Duodenal mucosa (tissue), 2 donors: Measurements from ENCODE around the gene RIMBP2.

Experiments used
- H3K27ac ChIP-seq: one replicate; pipeline ENCODE4 v1.7.0; 2013; ENCODE audit warnings: low read depth, low read length
- H3K27me3 ChIP-seq, 2 donors: one replicate each; pipeline ENCODE4 v1.7.0; 2013; ENCODE audit warnings: low read length in 2 of 2, control low read depth in 1 of 2; ENCODE audit not compliant: insufficient read depth in 2 of 2, control insufficient read depth in 1 of 2
- H3K36me3 ChIP-seq, 2 donors: one replicate each; pipeline ENCODE4 v1.7.0; 2013; ENCODE audit warnings: low read length in 2 of 2, control low read depth in 1 of 2; ENCODE audit not compliant: insufficient read depth in 2 of 2, control insufficient read depth in 1 of 2
- H3K4me1 ChIP-seq, 2 donors: one replicate each; pipeline ENCODE4 v1.7.0; 2013; ENCODE audit warnings: low read length in 2 of 2, control low read depth in 1 of 2; ENCODE audit not compliant: insufficient read depth in 2 of 2, control insufficient read depth in 1 of 2
- H3K4me3 ChIP-seq, 2 donors: one replicate each; pipeline ENCODE4 v1.7.0; 2013; ENCODE audit warnings: low read length in 2 of 2, low read depth in 1 of 2
- H3K9ac ChIP-seq, 2 donors: one replicate each; pipeline ENCODE4 v1.7.0; 2013; ENCODE audit warnings: low read length in 2 of 2, low read depth in 1 of 2
- H3K9me3 ChIP-seq, 2 donors: one replicate each; pipeline ENCODE4 v1.7.0; 2013; ENCODE audit warnings: low read length in 2 of 2, control low read depth in 1 of 2; ENCODE audit not compliant: control insufficient read depth in 1 of 2

The RIMBP2 gene

GRCh38 chr12:130523208-130523607 lies 192.9 kb downstream of the RIMBP2 start:
- Histone ChIP-seq H3K9me3 (no peaks in the 10 kb centered on the region), H3K9ac (no peak overlapping the region), H3K4me1 (no peaks in the 10 kb centered on the region), H3K27me3 (no peaks in the 10 kb centered on the region), H3K4me3 (no peak overlapping the region), H3K27ac (no peak overlapping the region), H3K36me3 (no peaks in the 10 kb centered on the region)

- Histone ChIP-seq H3K36me3 (no peaks in the 10 kb centered on the region), H3K27me3 (no peaks in the 10 kb centered on the region), H3K27ac (no peak overlapping the region), H3K9me3 (no peaks in the 10 kb centered on the region), H3K4me3 (no peak overlapping the region), H3K4me1 (no peaks in the 10 kb centered on the region), H3K9ac (no peak overlapping the region)
Observed at GRCh38 chr12:130522244-130522834, 193.8 kb downstream of the RIMBP2 start.

- no peak overlapping the region for H3K9ac ChIP-seq
- no peaks in the 10 kb centered on the region for H3K27me3 ChIP-seq
- H3K27ac ChIP-seq, result no peak overlapping the region
- H3K4me3 ChIP-seq, result no peak overlapping the region
- H3K36me3 ChIP-seq, result no peaks in the 10 kb centered on the region
- no peaks in the 10 kb centered on the region for H3K4me1 ChIP-seq
- no peaks in the 10 kb centered on the region for H3K9me3 ChIP-seq
Observed at GRCh38 chr12:130521375-130522124, 194.5 kb downstream of the RIMBP2 start.

GRCh38 chr12:130520784-130521183 lies 195.3 kb downstream of the RIMBP2 start:
- Histone ChIP-seq H3K27me3 (no peaks in the 10 kb centered on the region), H3K9ac (no peak overlapping the region), H3K9me3 (no peaks in the 10 kb centered on the region), H3K36me3 (no peaks in the 10 kb centered on the region), H3K4me1 (no peaks in the 10 kb centered on the region), H3K27ac (no peak overlapping the region), H3K4me3 (no peak overlapping the region)

DNA sequence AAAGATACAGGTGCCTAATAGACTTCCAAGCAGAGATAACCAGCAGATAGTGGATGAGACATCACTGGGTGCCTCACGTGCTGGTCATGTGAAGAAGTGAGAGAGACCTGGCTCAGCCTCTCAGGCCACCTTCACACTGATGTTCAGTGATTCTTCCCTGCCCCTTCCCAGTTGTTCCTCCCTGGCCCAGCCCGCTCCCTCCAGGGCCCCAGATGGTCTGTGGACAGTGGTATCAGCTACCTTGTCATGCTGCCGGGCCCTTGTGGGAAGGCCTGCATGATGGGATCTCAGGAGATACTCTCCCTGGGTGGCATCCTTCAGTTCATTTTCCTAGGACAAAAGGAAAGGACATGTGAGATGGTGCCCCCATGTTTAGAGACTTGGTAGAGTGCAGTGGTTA lies 198.5 kb downstream of the RIMBP2 start:
- no peaks in the 10 kb centered on the region for H3K4me1 ChIP-seq
- no peaks in the 10 kb centered on the region for H3K27me3 ChIP-seq
- no peak overlapping the region for H3K4me3 ChIP-seq

GRCh38 chr12:130514149-130514551 lies 201.9 kb downstream of the RIMBP2 start:
- no peak overlapping the region for H3K9ac ChIP-seq
- no peaks in the 10 kb centered on the region for H3K27me3 ChIP-seq
- H3K36me3 ChIP-seq, result no peaks in the 10 kb centered on the region
- no peak overlapping the region for H3K27ac ChIP-seq
- H3K4me1 ChIP-seq, result no peaks in the 10 kb centered on the region
- no peak overlapping the region for H3K4me3 ChIP-seq
- no peaks in the 10 kb centered on the region for H3K9me3 ChIP-seq

More for the DNA sequence above, 198.5 kb downstream of the RIMBP2 start:
- Histone ChIP-seq H3K9me3 (no peaks in the 10 kb centered on the region), H3K27ac (no peak overlapping the region), H3K36me3 (no peaks in the 10 kb centered on the region), H3K9ac (no peak overlapping the region)

DNA sequence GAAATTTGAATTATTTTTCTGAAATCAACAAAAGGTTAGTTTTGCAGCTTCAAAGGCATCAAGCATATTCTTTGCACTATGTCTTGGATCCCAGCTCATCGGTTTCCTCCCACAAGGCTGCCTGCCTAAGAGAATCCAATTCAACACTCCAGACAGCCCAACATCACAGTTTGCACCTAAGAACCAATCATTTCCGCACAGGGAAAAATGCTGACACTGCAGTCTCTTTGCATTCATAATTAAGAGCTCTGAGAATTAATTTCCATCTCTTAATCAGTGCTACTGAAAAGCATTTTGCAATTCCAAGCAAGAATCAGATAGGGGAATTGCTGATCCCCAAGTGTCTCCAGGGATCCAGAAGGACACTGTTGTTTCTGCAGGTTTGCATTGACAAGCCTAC lies 202.5 kb downstream of the RIMBP2 start:
- Histone ChIP-seq H3K9ac (no peak overlapping the region), H3K4me3 (no peak overlapping the region), H3K9me3 (no peaks in the 10 kb centered on the region), H3K27ac (no peak overlapping the region), H3K27me3 (no peaks in the 10 kb centered on the region), H3K36me3 (no peaks in the 10 kb centered on the region), H3K4me1 (no peaks in the 10 kb centered on the region)

DNA sequence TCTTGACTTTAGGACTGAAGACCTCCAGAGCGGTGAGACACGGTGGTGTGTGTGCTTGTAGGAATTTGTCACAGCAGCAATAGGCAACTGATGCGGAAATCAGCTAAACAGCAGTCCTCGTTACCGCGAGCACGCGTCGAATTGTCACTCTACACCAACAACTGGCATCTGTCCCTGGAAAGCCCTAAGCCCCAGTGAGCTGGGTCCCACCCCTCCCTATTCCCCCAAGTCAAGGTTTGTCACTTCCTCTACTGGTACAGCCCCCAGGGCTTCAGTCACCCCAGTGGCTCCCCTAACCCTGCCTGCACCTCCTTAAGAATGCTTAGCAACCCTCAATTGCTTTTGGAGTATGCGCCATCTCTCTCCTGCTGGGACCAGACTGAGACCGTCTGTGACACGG lies 204.8 kb downstream of the RIMBP2 start:
- no peak overlapping the region for H3K27ac ChIP-seq
- no peaks in the 10 kb centered on the region for H3K9me3 ChIP-seq
- no peaks in the 10 kb centered on the region for H3K27me3 ChIP-seq
- H3K9ac ChIP-seq, result no peak overlapping the region
- no peak overlapping the region for H3K4me3 ChIP-seq
- no peaks in the 10 kb centered on the region for H3K36me3 ChIP-seq
- no peaks in the 10 kb centered on the region for H3K4me1 ChIP-seq

- Histone ChIP-seq H3K36me3 (no peaks in the 10 kb centered on the region), H3K9ac (no peak overlapping the region), H3K27ac (no peak overlapping the region), H3K4me1 (no peaks in the 10 kb centered on the region), H3K27me3 (no peaks in the 10 kb centered on the region), H3K9me3 (no peaks in the 10 kb centered on the region), H3K4me3 (no peak overlapping the region)
Observed at GRCh38 chr12:130509454-130509853, 206.6 kb downstream of the RIMBP2 start.

- Histone ChIP-seq H3K4me1 (no peaks in the 10 kb centered on the region), H3K36me3 (no peaks in the 10 kb centered on the region), H3K9ac (no peak overlapping the region), H3K27me3 (no peaks in the 10 kb centered on the region), H3K9me3 (no peaks in the 10 kb centered on the region), H3K4me3 (no peak overlapping the region), H3K27ac (no peak overlapping the region)
Observed at GRCh38 chr12:130508847-130509246, 207.3 kb downstream of the RIMBP2 start.
